ENCODE data around the gene ANKRD13C.

Gene ANKRD13C

DNA sequence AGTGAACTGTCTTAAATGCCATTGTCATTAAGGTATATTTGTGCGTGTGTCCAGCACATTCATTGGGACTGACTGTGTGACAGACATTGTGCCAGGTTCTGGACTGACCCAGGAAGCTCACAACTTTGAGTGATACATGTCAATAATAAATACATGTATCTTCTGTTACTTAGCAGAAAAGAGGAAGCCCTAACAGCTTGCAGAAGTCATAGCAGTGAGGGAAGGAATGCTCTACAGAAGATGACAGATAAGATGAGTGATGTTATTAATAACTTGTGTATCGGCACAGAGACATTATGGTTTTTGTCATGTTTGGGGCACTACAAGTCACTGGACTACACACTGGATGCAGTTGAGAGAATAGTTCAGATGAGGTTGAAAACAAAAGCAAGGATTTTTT is 134.5 kb downstream of the ANKRD13C start:
- DNase-seq (ENCODE audit: low read depth in 2 of 2) = no peak

DNA sequence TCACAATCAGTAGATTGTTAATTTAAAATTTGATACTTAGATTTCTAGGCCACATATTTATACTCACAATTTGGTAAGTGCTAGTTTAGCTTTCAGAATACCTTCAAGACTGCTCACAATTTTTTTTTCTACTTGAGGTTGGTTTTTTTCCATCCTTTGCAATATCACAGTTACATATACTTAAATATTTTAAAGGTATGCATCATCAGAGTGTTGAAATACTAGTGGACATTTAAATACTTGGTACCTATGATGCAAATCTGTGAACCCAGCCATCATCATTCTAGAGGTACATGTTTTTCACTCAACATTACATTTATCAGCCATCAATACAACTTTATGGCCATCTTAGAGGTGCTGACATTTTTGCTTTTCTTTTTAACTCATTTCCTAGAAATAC is 143.0 kb downstream of the ANKRD13C start:
- DNase-seq (ENCODE audit: low read depth in 2 of 2) = no peak

DNA sequence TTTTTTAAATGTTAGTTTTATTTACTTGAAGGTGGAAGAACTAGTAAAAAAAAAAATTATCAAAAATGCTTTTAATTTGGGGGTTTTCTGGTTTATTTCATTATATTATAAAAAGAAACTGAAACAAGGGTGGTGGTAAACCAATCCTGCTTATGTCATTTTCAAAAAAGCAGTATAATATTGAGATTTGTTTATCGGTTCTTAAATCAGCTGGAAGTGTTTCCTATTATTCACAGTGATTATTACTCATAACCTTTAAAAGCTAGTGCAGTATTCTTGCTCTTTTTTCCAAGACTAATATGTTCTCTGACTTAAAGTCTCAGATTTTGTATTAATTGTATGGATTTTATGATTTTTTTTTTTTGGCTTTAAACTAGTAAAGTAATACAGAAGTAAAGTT is 143.7 kb downstream of the ANKRD13C start:
- DNase-seq (ENCODE audit: low read depth in 2 of 2) = no peak

Data from stimulated activated CD8-positive, alpha-beta memory T cell treated with anti-CD3 and anti-CD28 coated beads, Interleukin-7, amount 100 ng/mL, for 4 hours (primary cell).